Subcutaneous adipose tissue (tissue), 4 donors: ENCODE data around the gene GNMT. TPM values are rescaled to one million over a fixed set of nuclear protein-coding genes. Genes with fewer than 3 reads are reported as not detected.

ENCODE experiments used
- total RNA-seq, 4 donors: library from RNA; depleted of rRNA; stranded (reverse); fragments of >200 nt; gene quantifications; one replicate each; pipeline ENCODE4 v1.1.0, GENCODE V29; 2016
- TF ChIP-seq, protein P1 (sequence below): fragments of 450-650 bp; IDR thresholded peaks from one replicate; pipeline ENCODE4 v1.5.1; 2016; ENCODE audit warnings: low read depth, mild to moderate bottlenecking, control low read depth, antibody characterized with exemption, moderate library complexity

The GNMT gene
- total RNA-seq, 4 donors from 2014 or later: 0.44 TPM; not detected in 3

DNA sequence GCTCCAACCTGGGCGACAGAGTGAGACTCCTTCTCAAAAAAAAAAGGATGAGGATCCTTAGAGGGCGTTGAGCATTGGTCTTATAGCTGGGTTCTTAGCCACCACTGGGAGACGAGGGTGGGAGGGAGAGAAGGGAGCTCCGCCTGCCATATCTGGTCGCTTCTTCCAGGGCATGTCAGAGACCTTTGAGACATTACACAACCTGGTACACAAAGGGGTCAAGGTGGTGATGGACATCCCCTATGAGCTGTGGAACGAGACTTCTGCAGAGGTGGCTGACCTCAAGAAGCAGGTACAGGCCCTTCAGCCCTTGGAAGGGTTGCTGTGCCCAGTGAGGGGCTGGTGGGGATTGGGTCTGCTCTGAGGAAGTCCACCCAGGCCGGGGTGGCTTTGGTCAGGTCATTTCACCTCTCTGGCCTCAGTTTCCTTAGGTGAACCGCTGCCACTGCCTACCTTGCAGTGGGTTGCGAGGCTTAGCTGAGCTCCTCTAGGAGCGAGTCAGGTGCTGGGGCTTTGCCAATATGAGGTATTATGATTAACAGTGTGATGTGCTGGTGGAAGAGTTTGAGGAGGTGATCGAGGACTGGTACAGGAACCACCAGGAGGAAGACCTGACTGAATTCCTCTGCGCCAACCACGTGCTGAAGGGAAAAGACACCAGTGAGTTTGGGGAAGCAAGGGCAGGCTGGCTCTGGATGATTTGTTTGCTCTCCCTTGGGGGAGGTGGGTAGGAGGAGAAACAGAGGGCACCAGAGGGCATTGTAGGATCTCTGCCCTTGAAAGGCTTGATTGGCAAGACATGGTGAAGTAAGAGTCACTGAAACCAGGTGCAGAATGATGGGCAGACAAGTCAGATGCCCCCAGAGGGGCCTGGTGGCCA is 22.8 kb upstream of the GNMT start:
- TF ChIP-seq, protein P1, sequence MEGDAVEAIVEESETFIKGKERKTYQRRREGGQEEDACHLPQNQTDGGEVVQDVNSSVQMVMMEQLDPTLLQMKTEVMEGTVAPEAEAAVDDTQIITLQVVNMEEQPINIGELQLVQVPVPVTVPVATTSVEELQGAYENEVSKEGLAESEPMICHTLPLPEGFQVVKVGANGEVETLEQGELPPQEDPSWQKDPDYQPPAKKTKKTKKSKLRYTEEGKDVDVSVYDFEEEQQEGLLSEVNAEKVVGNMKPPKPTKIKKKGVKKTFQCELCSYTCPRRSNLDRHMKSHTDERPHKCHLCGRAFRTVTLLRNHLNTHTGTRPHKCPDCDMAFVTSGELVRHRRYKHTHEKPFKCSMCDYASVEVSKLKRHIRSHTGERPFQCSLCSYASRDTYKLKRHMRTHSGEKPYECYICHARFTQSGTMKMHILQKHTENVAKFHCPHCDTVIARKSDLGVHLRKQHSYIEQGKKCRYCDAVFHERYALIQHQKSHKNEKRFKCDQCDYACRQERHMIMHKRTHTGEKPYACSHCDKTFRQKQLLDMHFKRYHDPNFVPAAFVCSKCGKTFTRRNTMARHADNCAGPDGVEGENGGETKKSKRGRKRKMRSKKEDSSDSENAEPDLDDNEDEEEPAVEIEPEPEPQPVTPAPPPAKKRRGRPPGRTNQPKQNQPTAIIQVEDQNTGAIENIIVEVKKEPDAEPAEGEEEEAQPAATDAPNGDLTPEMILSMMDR: no peak

DNA sequence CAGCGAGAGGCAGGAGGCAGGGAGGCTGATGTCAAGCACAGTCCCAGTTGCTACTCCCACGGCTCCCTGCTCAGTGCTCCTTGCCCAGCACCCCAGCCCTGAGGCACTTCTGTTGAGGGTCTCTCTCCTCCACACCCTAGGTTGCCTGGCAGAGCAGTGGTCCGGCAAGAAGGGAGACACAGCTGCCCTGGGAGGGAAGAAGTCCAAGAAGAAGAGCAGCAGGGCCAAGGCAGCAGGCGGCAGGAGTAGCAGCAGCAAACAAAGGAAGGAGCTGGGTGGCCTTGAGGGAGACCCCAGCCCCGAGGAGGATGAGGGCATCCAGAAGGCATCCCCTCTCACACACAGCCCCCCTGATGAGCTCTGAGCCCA is 22.1 kb upstream of the GNMT start:
- TF ChIP-seq, protein P1: no peak

DNA sequence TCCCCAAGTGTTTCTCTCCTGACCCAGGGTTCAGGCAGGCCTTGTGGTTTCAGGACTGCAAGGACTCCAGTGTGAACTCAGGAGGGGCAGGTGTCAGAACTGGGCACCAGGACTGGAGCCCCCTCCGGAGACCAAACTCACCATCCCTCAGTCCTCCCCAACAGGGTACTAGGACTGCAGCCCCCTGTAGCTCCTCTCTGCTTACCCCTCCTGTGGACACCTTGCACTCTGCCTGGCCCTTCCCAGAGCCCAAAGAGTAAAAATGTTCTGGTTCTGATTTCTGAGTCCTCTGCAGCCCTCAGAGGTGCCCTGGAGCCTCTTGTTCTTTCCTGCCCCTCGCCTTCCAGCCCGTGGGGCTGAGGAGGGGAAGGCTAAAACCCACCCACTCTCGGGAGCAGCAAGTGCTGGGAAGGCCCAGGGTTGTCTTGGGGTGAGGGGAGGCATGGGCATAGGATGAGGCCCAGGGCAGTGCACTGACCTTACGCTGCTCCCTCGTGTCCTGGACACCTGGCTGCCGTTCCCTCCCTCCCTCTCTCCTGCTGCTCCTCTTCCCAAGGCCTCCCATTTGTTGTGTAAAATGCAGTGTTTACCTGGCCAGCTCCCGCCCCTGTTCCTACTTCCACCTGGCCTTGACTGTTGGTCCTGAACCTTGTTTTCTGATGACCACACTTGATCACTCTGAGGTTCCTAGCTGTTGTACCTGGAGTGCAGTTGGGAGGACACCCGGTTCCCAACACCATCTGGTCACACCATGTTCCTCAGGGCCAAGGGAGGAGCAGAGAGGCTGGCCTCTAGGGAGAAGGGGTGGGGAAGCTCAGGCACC is 21.4 kb upstream of the GNMT start:
- TF ChIP-seq, protein P1: no peak

DNA sequence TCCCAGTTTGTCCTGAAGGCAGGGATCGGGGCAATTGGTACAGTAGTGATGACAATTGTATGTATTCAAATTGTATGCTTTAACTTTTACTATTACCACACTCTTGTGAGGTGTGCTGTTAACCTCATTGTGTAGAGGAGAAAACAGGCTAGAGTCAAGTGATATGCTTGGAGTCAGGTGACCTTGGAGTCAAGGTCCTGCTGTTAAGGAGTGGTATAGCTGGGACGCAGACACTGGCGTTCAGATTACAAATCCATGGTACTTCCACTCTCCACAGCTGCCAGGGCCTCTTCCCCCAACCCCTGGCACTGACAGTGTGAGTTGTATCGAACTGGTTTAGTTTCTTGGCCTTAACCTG is 20.8 kb upstream of the GNMT start:
- TF ChIP-seq, protein P1: no peak

DNA sequence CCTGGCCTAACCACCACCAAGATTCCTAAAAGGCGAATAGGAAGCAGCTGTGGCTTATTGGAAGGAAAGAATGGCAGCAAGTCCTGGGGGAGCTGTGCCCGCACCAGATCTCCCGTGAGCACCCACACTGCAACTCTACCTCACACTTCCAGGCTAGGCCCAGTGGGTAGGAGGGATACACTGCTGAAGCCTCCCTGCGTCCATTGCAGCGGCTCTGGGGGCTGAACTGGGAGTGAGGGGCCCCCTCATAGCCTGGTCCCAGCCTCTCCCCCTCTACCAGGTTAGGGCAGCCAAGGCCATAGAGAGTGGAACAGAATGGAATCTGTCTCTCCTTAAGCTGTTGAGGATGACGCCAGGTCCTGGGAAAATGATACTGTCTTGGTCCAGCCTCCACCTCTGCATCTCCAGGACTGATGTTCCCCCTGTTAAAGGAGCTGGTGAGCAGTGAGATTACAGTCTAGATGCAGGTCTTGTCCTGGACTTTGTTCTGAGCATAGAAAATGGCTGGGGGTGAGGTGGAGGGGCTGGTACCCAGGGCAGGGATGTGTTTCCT is 20.0 kb upstream of the GNMT start:
- TF ChIP-seq, protein P1: no peak

DNA sequence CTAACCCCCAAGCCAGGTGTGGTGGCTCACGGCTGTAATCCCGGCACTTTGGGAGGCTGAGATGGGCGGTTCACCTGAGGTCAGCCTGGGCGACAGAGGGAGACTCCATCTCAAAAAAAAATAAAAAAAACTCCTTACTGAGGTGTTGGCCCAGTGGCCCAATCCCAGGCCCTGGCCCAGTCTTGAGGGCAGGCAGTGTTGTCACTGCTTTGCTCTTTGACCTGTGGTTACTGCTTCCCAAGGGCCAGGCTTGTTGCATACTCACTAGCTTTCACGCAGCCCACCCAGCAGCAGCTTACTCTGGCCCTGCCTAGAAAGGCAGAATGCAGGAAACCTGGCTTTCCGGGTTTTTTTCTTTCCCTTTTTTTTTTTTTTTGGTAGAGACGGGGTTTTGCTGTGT is 18.1 kb upstream of the GNMT start:
- TF ChIP-seq, protein P1: no peak

DNA sequence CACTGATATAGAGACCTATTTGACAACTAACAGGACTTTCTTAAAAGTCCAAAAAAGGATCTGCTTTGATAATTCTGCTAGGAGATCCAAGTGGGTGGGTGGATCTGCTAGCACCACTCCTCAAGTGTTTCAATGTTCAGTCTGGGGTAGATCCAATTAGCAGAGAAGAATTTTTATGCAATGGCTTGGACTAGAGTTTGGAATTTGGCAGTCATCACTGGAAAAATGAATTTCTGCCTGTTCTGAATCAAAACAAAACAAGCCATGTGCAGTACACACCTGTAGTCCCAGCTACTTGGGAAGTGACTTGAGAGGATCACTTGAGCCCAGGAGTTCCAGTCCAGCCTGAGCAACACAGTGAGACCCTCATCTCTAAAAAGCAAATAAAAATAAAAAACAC is 12.6 kb upstream of the GNMT start:
- TF ChIP-seq, protein P1: no peak
